CD4-positive, alpha-beta T cell treated with Interleukin-4 for 1 hour (primary cell): ENCODE results near the gene APLP2.
"Not testable (repeated sequence)": the region's sequence is repeated elsewhere in the genome, so short reads cannot be mapped to it uniquely, and the experiment has no call there.

Source experiments
- DNase-seq, 2 donors: peaks; one replicate each; pipeline ENCODE4 v3.0.0-alpha.2; 2020 to 2022

The APLP2 gene

GRCh38 chr11:130069659-130070108 is at the start of gene APLP2:
TSS of gene APLP2 (plus strand) at chr11:130069894. CDS start at chr11:130069978, 84 bp downstream.
- DNase-seq: peak; percentile 98 to 99

- no peak for DNase-seq
Observed at GRCh38 chr11:130020323-130020722, 49.4 kb upstream of the APLP2 start.

- not testable (repeated sequence) for DNase-seq
Observed at GRCh38 chr11:130021606-130022005, 48.1 kb upstream of the APLP2 start.

- DNase-seq: no peak
Observed at GRCh38 chr11:130022799-130023198, 46.9 kb upstream of the APLP2 start.

- DNase-seq: peak in 1 of 2 donors; percentile 31
Observed at GRCh38 chr11:130023204-130023603, 46.5 kb upstream of the APLP2 start.

- no peak for DNase-seq
Observed at GRCh38 chr11:130024361-130024760, 45.3 kb upstream of the APLP2 start.

- DNase-seq: no peak
Observed at GRCh38 chr11:130025371-130025770, 44.3 kb upstream of the APLP2 start.

- DNase-seq: no peak
Observed at GRCh38 chr11:130029137-130029536, 40.6 kb upstream of the APLP2 start.

GRCh38 chr11:130031056-130031455 is 38.6 kb upstream of the APLP2 start:
- DNase-seq: no peak

- no peak for DNase-seq
Observed at GRCh38 chr11:130031945-130032344, 37.7 kb upstream of the APLP2 start.

- no peak for DNase-seq
Observed at GRCh38 chr11:130032931-130033330, 36.8 kb upstream of the APLP2 start.

GRCh38 chr11:130034236-130034635 is 35.5 kb upstream of the APLP2 start:
- no peak for DNase-seq

GRCh38 chr11:130037058-130037457 is 32.6 kb upstream of the APLP2 start:
- DNase-seq: no peak

GRCh38 chr11:130037881-130038585 is 31.7 kb upstream of the APLP2 start:
- DNase-seq: no peak

GRCh38 chr11:130040281-130040940 is 29.3 kb upstream of the APLP2 start:
- DNase-seq: no peak

GRCh38 chr11:130042093-130042591 is 27.6 kb upstream of the APLP2 start:
- DNase-seq: peak in 1 of 2 donors; percentile 44

- DNase-seq: peak in 1 of 2 donors; percentile 15
Observed at GRCh38 chr11:130043575-130043974, 26.1 kb upstream of the APLP2 start.

GRCh38 chr11:130047141-130047540 is 22.6 kb upstream of the APLP2 start:
- DNase-seq: no peak

- DNase-seq: peak in 1 of 2 donors; percentile 19
Observed at GRCh38 chr11:130049328-130049771, 20.3 kb upstream of the APLP2 start.

GRCh38 chr11:130050257-130050656 is 19.4 kb upstream of the APLP2 start:
- peak in 1 of 2 donors; percentile 47 for DNase-seq

- peak in 1 of 2 donors; percentile 39 for DNase-seq
Observed at GRCh38 chr11:130051082-130051481, 18.6 kb upstream of the APLP2 start.

GRCh38 chr11:130052567-130052966 is 17.1 kb upstream of the APLP2 start:
- DNase-seq: no peak

GRCh38 chr11:130054966-130055365 is 14.7 kb upstream of the APLP2 start:
- no peak for DNase-seq

- peak in 1 of 2 donors; percentile 21 for DNase-seq
Observed at GRCh38 chr11:130055617-130056016, 14.1 kb upstream of the APLP2 start.
